ENCODE results near the gene UBE2G2.

- TF ChIP-seq POLR2A (IDR thresholded peaks at IDR 0.05; ENCODE audit: low read depth, low read length) (no peak), NFE2L2 (IDR thresholded peaks at IDR 0.05; ENCODE audit: low read depth, low read length) (no peak), RCOR1 (IDR thresholded peaks at IDR 0.05; ENCODE audit: insufficient replicate concordance, low read length) (no peak), MAZ (IDR thresholded peaks at IDR 0.05; ENCODE audit: borderline replicate concordance, low read depth, low read length) (no peak), MXI1 (IDR thresholded peaks at IDR 0.05; ENCODE audit: borderline replicate concordance, low read depth, low read length) (no peak), RAD21 (IDR thresholded peaks at IDR 0.05; ENCODE audit: low read length) (no peak), CEBPB (IDR thresholded peaks at IDR 0.05; ENCODE audit: low read depth, low read length) (no peak), CHD1 (IDR thresholded peaks at IDR 0.05; ENCODE audit: low read depth, low read length) (no peak), RFX5 (IDR thresholded peaks at IDR 0.05; ENCODE audit: low read depth, low read length) (no peak), USF2 (IDR thresholded peaks at IDR 0.05; ENCODE audit: low read depth, low read length) (no peak), SMC3 (IDR thresholded peaks at IDR 0.05; ENCODE audit: low read depth, low read length) (no peak)
- TF ChIP-seq, protein P1, sequence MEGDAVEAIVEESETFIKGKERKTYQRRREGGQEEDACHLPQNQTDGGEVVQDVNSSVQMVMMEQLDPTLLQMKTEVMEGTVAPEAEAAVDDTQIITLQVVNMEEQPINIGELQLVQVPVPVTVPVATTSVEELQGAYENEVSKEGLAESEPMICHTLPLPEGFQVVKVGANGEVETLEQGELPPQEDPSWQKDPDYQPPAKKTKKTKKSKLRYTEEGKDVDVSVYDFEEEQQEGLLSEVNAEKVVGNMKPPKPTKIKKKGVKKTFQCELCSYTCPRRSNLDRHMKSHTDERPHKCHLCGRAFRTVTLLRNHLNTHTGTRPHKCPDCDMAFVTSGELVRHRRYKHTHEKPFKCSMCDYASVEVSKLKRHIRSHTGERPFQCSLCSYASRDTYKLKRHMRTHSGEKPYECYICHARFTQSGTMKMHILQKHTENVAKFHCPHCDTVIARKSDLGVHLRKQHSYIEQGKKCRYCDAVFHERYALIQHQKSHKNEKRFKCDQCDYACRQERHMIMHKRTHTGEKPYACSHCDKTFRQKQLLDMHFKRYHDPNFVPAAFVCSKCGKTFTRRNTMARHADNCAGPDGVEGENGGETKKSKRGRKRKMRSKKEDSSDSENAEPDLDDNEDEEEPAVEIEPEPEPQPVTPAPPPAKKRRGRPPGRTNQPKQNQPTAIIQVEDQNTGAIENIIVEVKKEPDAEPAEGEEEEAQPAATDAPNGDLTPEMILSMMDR (conservative IDR thresholded peaks at IDR 0.05; ENCODE audit: low read depth, low read length), result no peak
- TF ChIP-seq, protein P2, sequence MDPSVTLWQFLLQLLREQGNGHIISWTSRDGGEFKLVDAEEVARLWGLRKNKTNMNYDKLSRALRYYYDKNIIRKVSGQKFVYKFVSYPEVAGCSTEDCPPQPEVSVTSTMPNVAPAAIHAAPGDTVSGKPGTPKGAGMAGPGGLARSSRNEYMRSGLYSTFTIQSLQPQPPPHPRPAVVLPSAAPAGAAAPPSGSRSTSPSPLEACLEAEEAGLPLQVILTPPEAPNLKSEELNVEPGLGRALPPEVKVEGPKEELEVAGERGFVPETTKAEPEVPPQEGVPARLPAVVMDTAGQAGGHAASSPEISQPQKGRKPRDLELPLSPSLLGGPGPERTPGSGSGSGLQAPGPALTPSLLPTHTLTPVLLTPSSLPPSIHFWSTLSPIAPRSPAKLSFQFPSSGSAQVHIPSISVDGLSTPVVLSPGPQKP (IDR thresholded peaks at IDR 0.05; ENCODE audit: borderline replicate concordance, low read depth, low read length), result no peak
These were observed 32.8 kb upstream of the UBE2G2 start for GRCh38 chr21:44834231-44834950.
